SK-N-SH (cell line): ENCODE data around the gene STAB1. TPM values are rescaled to one million over a fixed set of nuclear protein-coding genes. Genes with fewer than 3 reads are reported as not detected.

ENCODE experiments used
- CTCF ChIA-PET: fragments of 300-600, 350-600 bp; formaldehyde crosslinking; extraction: SDS; loops from one replicate; lab custom pipeline; 2021; lab: Yijun Ruan, JAX
- POLR2A ChIA-PET: fragments of 350-600 bp; sonication (Branson Sonifier 250); formaldehyde crosslinking; extraction: SDS; loops from one replicate; lab custom pipeline; 2020; ENCODE audit warnings: antibody characterized with exemption, inconsistent platforms; lab: Yijun Ruan, JAX
- DNase-seq: peaks from one replicate; pipeline ENCODE4 v3.0.0; 2012
- H2AFZ ChIP-seq: fragments of 200-600 bp; sonication (generic); 2 replicates; pipeline ENCODE4 v1.8.1; 2016; ENCODE audit warnings: antibody characterized with exemption, mild to moderate bottlenecking, low read depth
- H3F3A ChIP-seq: fragments of 200-600 bp; sonication (generic); replicated peaks from 2 replicates; pipeline ENCODE3; 2016; ENCODE audit warnings: antibody characterized with exemption, mild to moderate bottlenecking; ENCODE audit not compliant: insufficient read depth
- H3K27ac ChIP-seq, 2 experiments: fragments of 200-500 bp in 1 of 2; fragments of 200-600 bp in 1 of 2; sonication (Bioruptor generic) in 1 of 2; sonication (generic), shearing (Covaris generic) in 1 of 2; 2 replicates each; pipeline versions ENCODE4 v1.5.1 to v1.6.1; 2014 to 2016; ENCODE audit warnings: low read depth in 2 of 2, inconsistent platforms in 1 of 2, low read length in 1 of 2, mild to moderate bottlenecking in 1 of 2, mixed read lengths in 1 of 2
- H3K27me3 ChIP-seq: fragments of 200-600 bp; sonication (generic), shearing (Covaris generic); 2 replicates; pipeline ENCODE4 v1.6.1; 2016; ENCODE audit warnings: mixed run types; ENCODE audit not compliant: insufficient read depth
- H3K36me3 ChIP-seq, 2 experiments: fragments of 200-500 bp in 1 of 2; fragments of 200-600 bp in 1 of 2; sonication (Bioruptor generic) in 1 of 2; sonication (generic) in 1 of 2; replicated peaks in 1 of 2; 2 replicates each; pipeline versions ENCODE3 to v1.5.1; 2014 to 2016; ENCODE audit warnings: low read length in 1 of 2, mild to moderate bottlenecking in 1 of 2; ENCODE audit not compliant: insufficient read depth in 2 of 2, control insufficient read depth in 1 of 2
- H3K4me1 ChIP-seq, 2 experiments: fragments of 200-500 bp in 1 of 2; fragments of 200-600 bp in 1 of 2; sonication (Bioruptor generic) in 1 of 2; sonication (generic), shearing (Covaris generic) in 1 of 2; 2 replicates each; pipeline versions ENCODE4 v1.5.1 to v1.6.1; 2014 to 2016; ENCODE audit warnings: low read depth in 1 of 2, low read length in 1 of 2, mixed run types in 1 of 2; ENCODE audit not compliant: insufficient read depth in 2 of 2, control insufficient read depth in 1 of 2
- H3K4me2 ChIP-seq: fragments of 200-600 bp; sonication (generic), shearing (Covaris generic); 2 replicates; pipeline ENCODE4 v1.6.1; 2017; ENCODE audit warnings: mixed run types
- H3K4me3 ChIP-seq, 2 experiments: fragments of 200-500 bp in 1 of 2; fragments of 200-600 bp in 1 of 2; sonication (Bioruptor generic) in 1 of 2; sonication (generic), shearing (Covaris generic) in 1 of 2; 2 replicates each; pipeline versions ENCODE4 v1.5.1 to v1.8.1; 2014 to 2016; ENCODE audit warnings: low read depth in 2 of 2, inconsistent platforms in 1 of 2, low read length in 1 of 2, mild to moderate bottlenecking in 1 of 2, mixed read lengths in 1 of 2, moderate library complexity in 1 of 2
- H3K79me2 ChIP-seq: fragments of 200-600 bp; sonication (generic); 2 replicates; pipeline ENCODE4 v1.8.1; 2017; ENCODE audit warnings: mild to moderate bottlenecking; ENCODE audit not compliant: insufficient read depth
- H3K9ac ChIP-seq: fragments of 200-600 bp; sonication (generic); 2 replicates; pipeline ENCODE4 v1.6.1; 2017; ENCODE audit warnings: mixed run types
- H3K9me2 ChIP-seq: fragments of 200-600 bp; sonication (generic); 2 replicates; pipeline ENCODE4 v1.6.1; 2017; ENCODE audit warnings: mixed run types
- H3K9me3 ChIP-seq: fragments of 200-600 bp; sonication (generic); 2 replicates; pipeline ENCODE4 v1.6.1; 2017; ENCODE audit warnings: mixed run types, mild to moderate bottlenecking, moderate library complexity
- H4K20me1 ChIP-seq: fragments of 200-600 bp; sonication (generic); 2 replicates; pipeline ENCODE4 v1.6.1; 2017; ENCODE audit warnings: mild to moderate bottlenecking, mixed run types; ENCODE audit not compliant: insufficient read depth
- FOXM1 ChIP-seq: IDR thresholded peaks from 2 replicates; pipeline ENCODE4 v1.4.0; 2012; ENCODE audit warnings: low read depth, mild to moderate bottlenecking
- GATA2 ChIP-seq: sonication (generic); formaldehyde crosslinking; IDR thresholded peaks from 2 replicates; pipeline ENCODE4 v1.5.0; 2020; ENCODE audit warnings: mild to moderate bottlenecking, missing genetic modification reagents
- JUND ChIP-seq: IDR thresholded peaks from 2 replicates; pipeline ENCODE4 v1.4.0; 2012
- MAX ChIP-seq: IDR thresholded peaks from 2 replicates; pipeline ENCODE4 v1.4.0; 2012; ENCODE audit warnings: low read depth
- MEF2A ChIP-seq: IDR thresholded peaks from 2 replicates; pipeline ENCODE4 v1.4.0; 2012; ENCODE audit warnings: low read depth, borderline replicate concordance
- MXI1 ChIP-seq: IDR thresholded peaks from 2 replicates; pipeline ENCODE4 v1.6.1; 2012; ENCODE audit warnings: mild to moderate bottlenecking, low read depth, low read length, improper control_type of control experiment
- NFIC ChIP-seq: IDR thresholded peaks from 2 replicates; pipeline ENCODE4 v1.4.0; 2012; ENCODE audit warnings: borderline replicate concordance
- NRF1 ChIP-seq: IDR thresholded peaks from 2 replicates; pipeline ENCODE4 v1.6.1; 2012; ENCODE audit warnings: low read depth, mild to moderate bottlenecking, low read length
- POLR2AphosphoS5 ChIP-seq: IDR thresholded peaks from 2 replicates; pipeline ENCODE4 v1.6.1; 2012; ENCODE audit warnings: low read depth, low read length
- RAD21 ChIP-seq: IDR thresholded peaks from 2 replicates; pipeline ENCODE4 v1.6.1; 2012; ENCODE audit warnings: mild to moderate bottlenecking, low read length
- RCOR1 ChIP-seq: fragments of 150-350 bp; IDR thresholded peaks from 2 replicates; pipeline ENCODE4 v1.6.1; 2017; ENCODE audit warnings: antibody characterized with exemption, low read length
- SIN3A ChIP-seq: IDR thresholded peaks from 2 replicates; pipeline ENCODE4 v1.6.1; 2012; ENCODE audit warnings: low read depth, mild to moderate bottlenecking, low read length, moderate library complexity, borderline replicate concordance
- TCF12 ChIP-seq: IDR thresholded peaks from 2 replicates; pipeline ENCODE4 v1.4.0; 2012
- WGBS: methylation state at CpG from one replicate; pipeline ENCODE4 v1.1.6; 2017; ENCODE audit warnings: low lambda C conversion rate; 5-methylcytosine and 5-hydroxymethylcytosine counted together
- polyA plus RNA-seq, 3 experiments: library from polyadenylated mRNA; depleted of rRNA; stranded (reverse); fragments of >200 nt; gene quantifications; 2 replicates each; pipeline ENCODE4 v1.2.3, GENCODE V29; 2012
- TF ChIP-seq, protein P1 (sequence below): IDR thresholded peaks from 2 replicates; pipeline ENCODE4 v1.6.1; 2012; ENCODE audit warnings: mild to moderate bottlenecking, low read depth, low read length, moderate library complexity
- TF ChIP-seq, protein P2 (sequence below): fragments of 150-350 bp; IDR thresholded peaks from 2 replicates; pipeline ENCODE4 v1.6.1; 2016; ENCODE audit warnings: mild to moderate bottlenecking, low read depth, low read length
- TF ChIP-seq, protein P3 (sequence below): IDR thresholded peaks from 2 replicates; pipeline ENCODE4 v1.4.0; 2012; ENCODE audit warnings: low read depth, borderline replicate concordance

Gene STAB1
- polyA plus RNA-seq, 1 of the 3 experiments (the other 2 are of a cell fraction) = 0.05 TPM

DNA sequence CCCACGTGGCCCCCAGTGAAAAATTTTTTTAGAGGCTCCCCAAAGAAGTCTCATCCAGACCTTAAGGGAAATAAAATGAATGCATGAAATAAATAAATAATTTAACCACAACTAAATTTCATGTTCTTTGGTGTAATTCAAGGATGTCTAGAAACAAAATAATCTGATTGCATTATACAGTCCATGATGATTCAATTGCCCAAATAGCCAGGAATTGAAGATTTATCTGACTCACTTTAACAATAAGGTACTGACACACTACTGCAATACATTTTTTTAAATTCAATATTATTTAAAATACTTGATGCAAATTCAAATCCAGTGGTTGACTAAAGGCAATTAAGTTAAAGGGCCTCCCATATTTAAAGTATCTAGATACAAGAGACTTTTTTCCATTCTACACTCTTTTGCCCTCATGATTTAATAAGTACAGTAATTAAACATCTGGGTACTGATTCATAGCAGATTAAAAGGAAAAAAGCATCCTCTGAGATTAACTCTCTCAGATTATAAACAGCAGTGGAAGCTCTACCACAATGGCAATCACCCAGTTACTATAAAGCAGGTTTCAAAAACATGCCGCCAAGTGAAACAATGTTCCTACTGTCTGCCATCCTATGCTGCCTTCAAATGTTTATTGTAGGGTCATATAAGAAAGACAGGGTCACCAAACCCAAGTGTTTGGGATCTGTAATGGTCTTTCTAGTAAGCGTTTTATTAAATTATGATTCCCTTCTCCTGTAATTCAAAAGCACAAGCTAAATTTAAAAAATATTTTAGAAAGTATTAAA, 51.2 kb downstream of the STAB1 start:
- Histone ChIP-seq H3K9me2 (no peaks in the 10 kb centered on the region), H3K27me3 (no peaks in the 10 kb centered on the region), H3K4me3 (no peak overlapping the region), H2AFZ (no peak overlapping the region), H3K27ac (peak overlapping the region; percentile 50 to 70), H3K4me2 (no peak overlapping the region), H3K9ac (no peak overlapping the region), H3F3A (peaks cover 45% of the 10 kb centered on the region), H3K79me2 (peaks cover 41% of the 10 kb centered on the region; the same call in 1 of the 2 replicates), H3K4me1 (peaks cover 0 to 10% of the 10 kb centered on the region in 2 experiments; a peak in 2 of 4 replicates), H4K20me1 (peaks cover 4% of the 10 kb centered on the region), H3K9me3 (no peaks in the 10 kb centered on the region), H3K36me3 (peaks cover 41 to 74% of the 10 kb centered on the region in 2 experiments)
- POLR2A ChIA-PET = no interaction called here
- 55% methylated on average over 3 of the region's 3 CpGs for WGBS
- TF ChIP-seq JUND (no peak), POLR2AphosphoS5 (no peak), MXI1 (no peak), RCOR1 (no peak), MEF2A (no peak), GATA2 (CRISPR knock-in tag) (no peak), SIN3A (no peak), NFIC (no peak), NRF1 (no peak), RAD21 (no peak), FOXM1 (no peak), MAX (no peak), TCF12 (no peak)
- TF ChIP-seq, protein P1, sequence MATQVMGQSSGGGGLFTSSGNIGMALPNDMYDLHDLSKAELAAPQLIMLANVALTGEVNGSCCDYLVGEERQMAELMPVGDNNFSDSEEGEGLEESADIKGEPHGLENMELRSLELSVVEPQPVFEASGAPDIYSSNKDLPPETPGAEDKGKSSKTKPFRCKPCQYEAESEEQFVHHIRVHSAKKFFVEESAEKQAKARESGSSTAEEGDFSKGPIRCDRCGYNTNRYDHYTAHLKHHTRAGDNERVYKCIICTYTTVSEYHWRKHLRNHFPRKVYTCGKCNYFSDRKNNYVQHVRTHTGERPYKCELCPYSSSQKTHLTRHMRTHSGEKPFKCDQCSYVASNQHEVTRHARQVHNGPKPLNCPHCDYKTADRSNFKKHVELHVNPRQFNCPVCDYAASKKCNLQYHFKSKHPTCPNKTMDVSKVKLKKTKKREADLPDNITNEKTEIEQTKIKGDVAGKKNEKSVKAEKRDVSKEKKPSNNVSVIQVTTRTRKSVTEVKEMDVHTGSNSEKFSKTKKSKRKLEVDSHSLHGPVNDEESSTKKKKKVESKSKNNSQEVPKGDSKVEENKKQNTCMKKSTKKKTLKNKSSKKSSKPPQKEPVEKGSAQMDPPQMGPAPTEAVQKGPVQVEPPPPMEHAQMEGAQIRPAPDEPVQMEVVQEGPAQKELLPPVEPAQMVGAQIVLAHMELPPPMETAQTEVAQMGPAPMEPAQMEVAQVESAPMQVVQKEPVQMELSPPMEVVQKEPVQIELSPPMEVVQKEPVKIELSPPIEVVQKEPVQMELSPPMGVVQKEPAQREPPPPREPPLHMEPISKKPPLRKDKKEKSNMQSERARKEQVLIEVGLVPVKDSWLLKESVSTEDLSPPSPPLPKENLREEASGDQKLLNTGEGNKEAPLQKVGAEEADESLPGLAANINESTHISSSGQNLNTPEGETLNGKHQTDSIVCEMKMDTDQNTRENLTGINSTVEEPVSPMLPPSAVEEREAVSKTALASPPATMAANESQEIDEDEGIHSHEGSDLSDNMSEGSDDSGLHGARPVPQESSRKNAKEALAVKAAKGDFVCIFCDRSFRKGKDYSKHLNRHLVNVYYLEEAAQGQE = no peak
- TF ChIP-seq, protein P2, sequence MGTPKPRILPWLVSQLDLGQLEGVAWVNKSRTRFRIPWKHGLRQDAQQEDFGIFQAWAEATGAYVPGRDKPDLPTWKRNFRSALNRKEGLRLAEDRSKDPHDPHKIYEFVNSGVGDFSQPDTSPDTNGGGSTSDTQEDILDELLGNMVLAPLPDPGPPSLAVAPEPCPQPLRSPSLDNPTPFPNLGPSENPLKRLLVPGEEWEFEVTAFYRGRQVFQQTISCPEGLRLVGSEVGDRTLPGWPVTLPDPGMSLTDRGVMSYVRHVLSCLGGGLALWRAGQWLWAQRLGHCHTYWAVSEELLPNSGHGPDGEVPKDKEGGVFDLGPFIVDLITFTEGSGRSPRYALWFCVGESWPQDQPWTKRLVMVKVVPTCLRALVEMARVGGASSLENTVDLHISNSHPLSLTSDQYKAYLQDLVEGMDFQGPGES = no peak
- TF ChIP-seq, protein P3, sequence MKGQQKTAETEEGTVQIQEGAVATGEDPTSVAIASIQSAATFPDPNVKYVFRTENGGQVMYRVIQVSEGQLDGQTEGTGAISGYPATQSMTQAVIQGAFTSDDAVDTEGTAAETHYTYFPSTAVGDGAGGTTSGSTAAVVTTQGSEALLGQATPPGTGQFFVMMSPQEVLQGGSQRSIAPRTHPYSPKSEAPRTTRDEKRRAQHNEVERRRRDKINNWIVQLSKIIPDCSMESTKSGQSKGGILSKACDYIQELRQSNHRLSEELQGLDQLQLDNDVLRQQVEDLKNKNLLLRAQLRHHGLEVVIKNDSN = no peak
- no peak for DNase-seq
- CTCF ChIA-PET = interaction anchor here (1.3 to 2.0 kb wide), 3 partner anchors 8 to 88 kb away, joined by 3 to 7 read pairs (median 3); no protein-coding TSS in a partner anchor
